ENCODE measurements around the gene GRB2.
"Not testable (repeated sequence)": the region's sequence is repeated elsewhere in the genome, so short reads cannot be mapped to it uniquely, and the experiment has no call there.

The GRB2 gene

DNA sequence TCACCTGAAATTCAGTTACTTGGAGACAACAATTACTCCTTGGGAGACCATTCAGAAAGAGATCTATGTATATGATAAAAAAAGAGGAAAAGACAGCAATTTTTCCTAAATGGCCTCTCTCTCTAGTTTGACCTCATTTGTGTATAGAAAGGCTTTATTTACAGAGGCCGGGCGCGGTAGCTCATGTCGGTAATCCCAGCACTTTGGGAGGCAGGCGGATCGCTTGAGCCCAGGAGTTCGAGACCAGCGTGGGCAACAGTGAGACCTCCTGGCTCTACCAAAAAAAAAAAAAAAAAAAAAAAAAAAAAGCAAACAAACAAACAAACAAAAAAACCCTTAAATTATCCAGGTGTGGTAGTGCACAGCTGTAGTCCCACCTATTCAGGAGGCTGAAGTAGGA is 20.7 kb downstream of the GRB2 start:
- no peak for DNase-seq

GRCh38 chr17:75383842-75384195 is 21.7 kb downstream of the GRB2 start:
- no peak for DNase-seq

- DNase-seq = no peak
Observed at GRCh38 chr17:75380750-75381149, 24.7 kb downstream of the GRB2 start.

DNA sequence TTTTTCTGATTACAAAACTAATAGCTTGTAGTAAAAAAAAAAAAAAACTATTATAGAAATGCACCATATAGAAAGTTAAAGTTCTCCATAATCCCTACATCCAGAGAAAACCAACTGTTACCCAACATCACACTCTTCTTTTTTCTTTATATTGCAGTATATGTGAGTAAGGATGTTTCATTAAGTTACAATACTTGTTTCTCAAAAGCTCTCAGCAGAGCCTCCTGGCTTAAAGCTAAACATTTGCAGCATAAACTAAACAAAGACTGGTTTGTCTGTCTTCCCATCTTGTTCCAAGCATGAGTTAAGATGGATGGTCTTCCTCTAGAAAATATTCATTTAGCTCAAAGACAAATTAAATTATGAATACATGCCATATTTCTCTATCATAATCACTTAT is 25.2 kb downstream of the GRB2 start:
- DNase-seq = no peak

GRCh38 chr17:75379426-75379825 is 26.1 kb downstream of the GRB2 start:
- DNase-seq = not testable (repeated sequence)

- DNase-seq = no peak
Observed at GRCh38 chr17:75373280-75373679, 32.2 kb downstream of the GRB2 start.

GRCh38 chr17:75371981-75372380 is 33.5 kb downstream of the GRB2 start:
- DNase-seq = no peak

GRCh38 chr17:75371339-75371738 is 34.1 kb downstream of the GRB2 start:
- DNase-seq = no peak

DNA sequence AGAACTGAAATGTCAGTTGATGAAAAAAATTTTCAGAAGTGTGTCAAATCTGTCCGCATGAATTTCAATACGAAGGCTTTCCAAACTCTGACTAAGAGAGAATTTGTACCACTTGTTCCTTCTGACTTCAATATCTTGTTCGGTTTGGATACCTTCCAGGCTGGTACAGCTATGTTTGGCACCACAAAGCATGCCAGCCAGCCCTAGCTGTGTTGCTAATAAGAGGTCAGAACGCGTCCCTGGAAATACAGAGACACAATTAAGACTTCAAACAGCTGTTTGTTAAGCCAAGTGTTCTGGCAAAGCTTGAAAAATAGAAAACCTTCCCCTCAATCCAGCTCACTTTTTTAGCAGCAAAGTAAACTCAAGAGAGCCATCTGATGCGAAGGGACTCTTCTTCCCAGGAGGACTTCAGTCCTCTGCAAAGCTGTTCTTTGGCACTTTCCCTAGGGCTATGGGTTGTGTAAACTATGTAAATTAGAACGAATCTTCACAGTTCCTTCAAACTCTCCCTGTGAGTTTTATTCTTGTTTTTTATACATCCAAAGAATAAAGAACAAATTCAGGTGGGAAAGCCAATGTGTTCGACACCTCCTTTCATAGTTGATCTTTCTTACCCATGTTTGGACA is 35.1 kb downstream of the GRB2 start:
- no peak for DNase-seq

DNA sequence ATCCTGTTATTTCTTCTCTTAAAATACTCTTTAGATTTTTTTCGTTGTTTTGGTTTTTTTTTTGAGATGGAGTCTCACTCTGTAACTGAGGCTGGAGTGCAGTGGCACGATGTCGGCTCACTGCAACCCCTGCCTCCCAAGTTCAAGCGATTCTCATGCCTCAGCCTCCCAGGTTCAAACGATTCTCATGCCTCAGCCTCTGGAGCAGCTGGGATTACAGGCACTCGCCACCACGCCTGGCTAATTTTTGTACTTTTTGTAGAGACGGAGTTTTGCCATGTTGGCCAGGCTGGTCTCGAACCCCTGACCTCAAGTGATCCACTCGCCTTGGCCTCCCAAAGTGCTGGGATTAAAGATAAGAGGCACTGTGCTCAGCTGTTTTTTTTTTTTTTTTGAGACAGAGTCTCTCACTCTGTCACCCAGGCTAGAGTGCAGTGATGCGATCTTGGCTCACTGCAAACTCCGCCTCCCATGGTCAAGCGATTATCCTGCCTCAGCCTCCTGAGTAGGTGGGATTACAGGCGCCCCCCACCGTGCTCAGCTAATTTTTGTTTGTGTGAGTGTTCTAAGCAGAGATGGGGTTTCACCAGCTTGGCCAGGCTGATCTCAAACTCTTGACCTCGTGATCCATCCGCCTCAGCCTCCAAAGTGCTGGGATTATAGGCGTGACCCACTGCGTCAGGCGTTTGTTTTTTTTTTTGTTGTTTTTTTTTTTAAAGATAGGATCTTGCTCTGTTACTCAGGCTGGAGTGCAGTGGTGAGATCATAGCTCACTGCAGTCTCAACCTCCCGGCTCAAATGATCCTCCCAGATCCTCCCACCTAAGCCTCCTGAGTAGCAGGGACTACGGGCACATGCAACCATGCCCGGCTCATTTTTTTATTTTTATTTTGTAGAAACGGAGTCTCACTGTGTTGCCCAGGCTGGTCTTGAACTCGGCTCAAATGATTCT is 37.4 kb downstream of the GRB2 start:
- DNase-seq = not testable (repeated sequence)

DNA sequence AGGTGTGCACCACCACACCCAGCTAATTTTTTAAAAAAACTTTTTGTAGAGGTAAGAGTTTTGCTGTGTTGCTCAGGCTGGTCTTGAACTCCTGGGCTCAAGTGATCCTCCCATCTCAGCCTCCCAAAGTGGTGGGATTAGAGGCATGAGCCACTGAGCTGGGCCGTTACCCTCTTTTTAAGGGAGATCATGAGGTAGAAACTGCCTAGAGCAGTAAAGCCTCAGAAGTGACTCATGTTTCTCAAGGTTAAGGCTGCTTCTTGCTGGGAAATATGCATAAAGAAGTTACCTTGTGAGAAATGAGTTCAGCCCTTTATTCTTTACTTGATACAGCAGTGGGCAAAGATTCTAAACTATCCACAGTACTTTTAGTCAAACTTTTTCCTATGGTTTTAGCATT is 38.2 kb downstream of the GRB2 start:
- DNase-seq = no peak

- no peak for DNase-seq
Observed at GRCh38 chr17:75366432-75366831, 39.0 kb downstream of the GRB2 start.

GRCh38 chr17:75365931-75366275 is 39.6 kb downstream of the GRB2 start:
- DNase-seq = no peak

- peak; percentile 19 for DNase-seq
Observed at GRCh38 chr17:75365009-75365930, 40.2 kb downstream of the GRB2 start.

DNA sequence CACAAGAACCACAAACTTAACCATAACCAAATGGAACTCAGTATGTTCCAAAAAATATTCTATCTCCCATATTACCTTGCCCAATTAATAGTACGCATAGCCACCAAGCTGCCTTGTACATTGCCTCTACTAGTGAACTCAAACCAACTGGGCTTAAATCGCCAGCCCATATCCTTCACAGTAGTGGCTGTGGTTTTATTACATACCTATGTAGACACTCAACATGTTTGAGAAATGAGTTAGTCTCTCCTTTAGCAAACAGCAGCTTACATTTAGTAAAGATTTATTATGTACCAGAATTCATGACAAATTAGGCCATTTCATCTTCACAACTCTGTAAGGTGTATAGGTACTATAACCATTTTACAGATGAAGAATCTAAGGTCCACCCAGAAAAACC is 41.4 kb downstream of the GRB2 start:
- DNase-seq = peak; percentile 61

- no peak for DNase-seq
Observed at GRCh38 chr17:75361996-75362395, 43.5 kb downstream of the GRB2 start.

- DNase-seq = no peak
Observed at GRCh38 chr17:75361344-75361743, 44.1 kb downstream of the GRB2 start.

DNA sequence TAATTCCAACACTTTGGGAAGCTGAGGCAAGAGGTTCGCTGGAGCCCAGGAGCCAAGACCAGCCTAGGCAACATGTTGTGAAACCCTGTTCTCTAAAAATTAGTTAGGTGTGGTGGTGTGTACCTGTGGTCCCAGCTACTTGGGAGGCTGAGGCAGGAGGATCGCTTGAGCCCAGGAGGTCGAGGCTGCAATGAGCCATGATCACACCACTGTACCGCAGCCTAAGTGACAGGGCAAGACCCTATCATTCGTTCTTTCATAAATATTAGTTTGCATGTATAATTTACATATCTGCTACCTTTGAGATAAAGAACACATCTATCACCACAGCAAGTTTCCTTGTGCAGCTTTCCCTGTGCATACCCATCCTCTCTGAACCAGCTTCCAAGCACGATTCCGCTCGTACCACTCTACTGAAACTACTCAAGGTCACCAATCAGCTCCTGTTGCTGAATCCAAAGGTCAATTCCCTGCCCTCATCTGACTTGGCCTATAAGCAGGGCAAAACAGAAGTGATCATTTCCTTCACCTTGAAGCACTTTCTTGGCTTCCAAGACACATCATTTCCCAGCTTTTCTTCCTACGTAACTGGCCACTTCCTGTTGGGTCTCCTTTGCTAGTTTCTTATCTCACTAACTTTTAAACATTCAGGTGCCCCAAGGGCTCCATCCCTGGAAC is 49.1 kb downstream of the GRB2 start:
- DNase-seq = no peak

DNA sequence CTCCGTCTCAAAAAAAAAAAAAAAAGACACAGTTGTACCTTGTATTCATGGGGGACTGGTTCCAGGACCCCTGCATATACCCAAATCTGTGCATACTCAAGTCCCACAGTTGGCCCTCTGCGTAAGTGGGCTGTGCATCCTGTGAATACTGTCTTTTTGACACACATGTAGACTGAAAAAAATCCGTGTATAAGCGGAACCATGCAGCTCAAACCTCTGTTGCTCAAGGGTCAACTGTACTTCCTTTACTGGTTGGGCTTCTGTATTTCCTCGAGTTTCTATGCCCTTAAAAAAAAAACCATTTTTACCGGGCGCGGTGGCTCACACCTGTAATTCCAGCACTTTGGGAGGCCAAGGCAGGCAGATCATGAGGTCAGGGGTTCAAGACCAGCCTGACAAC is 52.3 kb downstream of the GRB2 start:
- DNase-seq = no peak

- peak; percentile 49 for DNase-seq
Observed at GRCh38 chr17:75352079-75352569, 53.4 kb downstream of the GRB2 start.

- DNase-seq = no peak
Observed at GRCh38 chr17:75350706-75351105, 54.8 kb downstream of the GRB2 start.

GRCh38 chr17:75350029-75350428 is 55.4 kb downstream of the GRB2 start:
- no peak for DNase-seq

GRCh38 chr17:75349589-75349988 is 55.9 kb downstream of the GRB2 start:
- DNase-seq = no peak

All from kidney glomerular epithelial cell (primary cell).